ENCODE results near the gene IQCK.
A peak's percentile ranks its signal among the peaks of the same experiment; 100 is the strongest.

The IQCK gene

GRCh38 chr16:19874026-19874425 lies 156.0 kb downstream of the IQCK start:
- Histone ChIP-seq H3K36me3 (replicated peaks; ENCODE audit: low read depth, low read length) (peaks cover 9% of the 10 kb centered on the region), H3K9me3 (ENCODE audit: insufficient read depth, low read length) (no peaks in the 10 kb centered on the region), H3K4me1 (ENCODE audit: low read length) (peaks cover 60% of the 10 kb centered on the region), H4K20me1 (ENCODE audit: insufficient read depth, low read length) (no peaks in the 10 kb centered on the region), H2AFZ (ENCODE audit: low read depth, low read length) (peak overlapping the region; percentile 58; the same call in 1 of the 2 replicates), H3K27me3 (ENCODE audit: low read depth, low read length) (no peaks in the 10 kb centered on the region), H3K4me2 (ENCODE audit: low read length) (peak overlapping the region; percentile 50), H3K9ac (ENCODE audit: low read length) (peak overlapping the region; percentile 55), H3K27ac (ENCODE audit: low read length) (peak overlapping the region; percentile 84), H3K4me3 (ENCODE audit: low read length) (peak overlapping the region; percentile 21), H3K79me2 (ENCODE audit: low read length) (peaks cover 13% of the 10 kb centered on the region; the same call in 1 of the 2 replicates)
- TF ChIP-seq CTCF (IDR thresholded peaks at IDR 0.05; ENCODE audit: low read depth, low read length) (no peak), EZH2phosphoT487 (IDR thresholded peaks at IDR 0.05; ENCODE audit: low read depth) (no peak)

GRCh38 chr16:19874851-19875546 lies 156.9 kb downstream of the IQCK start:
- peak overlapping the region; percentile 58; the same call in 1 of the 2 replicates for H2AFZ ChIP-seq (ENCODE audit: low read depth, low read length)
- no peaks in the 10 kb centered on the region for H4K20me1 ChIP-seq (ENCODE audit: insufficient read depth, low read length)
- no peaks in the 10 kb centered on the region for H3K27me3 ChIP-seq (ENCODE audit: low read depth, low read length)
- peaks cover 9% of the 10 kb centered on the region; the same call in 1 of the 2 replicates for H3K79me2 ChIP-seq (ENCODE audit: low read length)
- peak overlapping the region; percentile 55 for H3K9ac ChIP-seq (ENCODE audit: low read length)
- H3K4me3 ChIP-seq (ENCODE audit: low read length), result peak overlapping the region; percentile 21
- TF ChIP-seq EZH2phosphoT487 (IDR thresholded peaks at IDR 0.05; ENCODE audit: low read depth) (no peak), CTCF (IDR thresholded peaks at IDR 0.05; ENCODE audit: low read depth, low read length) (no peak)
- peaks cover 9% of the 10 kb centered on the region for H3K36me3 ChIP-seq (replicated peaks; ENCODE audit: low read depth, low read length)
- H3K27ac ChIP-seq (ENCODE audit: low read length), result peak overlapping the region; percentile 84
- H3K4me1 ChIP-seq (ENCODE audit: low read length), result peaks cover 57% of the 10 kb centered on the region
- peak overlapping the region; percentile 50 for H3K4me2 ChIP-seq (ENCODE audit: low read length)
- no peaks in the 10 kb centered on the region for H3K9me3 ChIP-seq (ENCODE audit: insufficient read depth, low read length)

- no peak overlapping the region for H2AFZ ChIP-seq (ENCODE audit: low read depth, low read length)
- H4K20me1 ChIP-seq (ENCODE audit: insufficient read depth, low read length), result no peaks in the 10 kb centered on the region
- no peaks in the 10 kb centered on the region for H3K9me3 ChIP-seq (ENCODE audit: insufficient read depth, low read length)
- H3K36me3 ChIP-seq (replicated peaks; ENCODE audit: low read depth, low read length), result peaks cover 9% of the 10 kb centered on the region
- H3K79me2 ChIP-seq (ENCODE audit: low read length), result peaks cover 9% of the 10 kb centered on the region; the same call in 1 of the 2 replicates
- H3K27me3 ChIP-seq (ENCODE audit: low read depth, low read length), result no peaks in the 10 kb centered on the region
- H3K4me2 ChIP-seq (ENCODE audit: low read length), result no peak overlapping the region
- H3K4me3 ChIP-seq (ENCODE audit: low read length), result no peak overlapping the region
- no peak overlapping the region for H3K27ac ChIP-seq (ENCODE audit: low read length)
- H3K9ac ChIP-seq (ENCODE audit: low read length), result no peak overlapping the region
- peaks cover 48% of the 10 kb centered on the region for H3K4me1 ChIP-seq (ENCODE audit: low read length)
- no peak for TF ChIP-seq CTCF (IDR thresholded peaks at IDR 0.05; ENCODE audit: low read depth, low read length)
- no peak for TF ChIP-seq EZH2phosphoT487 (IDR thresholded peaks at IDR 0.05; ENCODE audit: low read depth)
Measured at GRCh38 chr16:19875900-19876299, 157.8 kb downstream of the IQCK start.

GRCh38 chr16:19876501-19877059 lies 158.5 kb downstream of the IQCK start:
- Histone ChIP-seq H3K27ac (ENCODE audit: low read length) (no peak overlapping the region), H3K79me2 (ENCODE audit: low read length) (peaks cover 9% of the 10 kb centered on the region; the same call in 1 of the 2 replicates), H3K4me2 (ENCODE audit: low read length) (no peak overlapping the region), H3K9me3 (ENCODE audit: insufficient read depth, low read length) (no peaks in the 10 kb centered on the region), H3K4me1 (ENCODE audit: low read length) (peaks cover 41% of the 10 kb centered on the region), H3K9ac (ENCODE audit: low read length) (no peak overlapping the region), H4K20me1 (ENCODE audit: insufficient read depth, low read length) (no peaks in the 10 kb centered on the region), H2AFZ (ENCODE audit: low read depth, low read length) (no peak overlapping the region), H3K36me3 (replicated peaks; ENCODE audit: low read depth, low read length) (peaks cover 8% of the 10 kb centered on the region), H3K27me3 (ENCODE audit: low read depth, low read length) (no peaks in the 10 kb centered on the region), H3K4me3 (ENCODE audit: low read length) (no peak overlapping the region)
- TF ChIP-seq EZH2phosphoT487 (IDR thresholded peaks at IDR 0.05; ENCODE audit: low read depth) (no peak), CTCF (IDR thresholded peaks at IDR 0.05; ENCODE audit: low read depth, low read length) (no peak)
